Neural cell (in vitro differentiated cells): ENCODE data around the gene DCXR. TPM values are rescaled to one million over a fixed set of nuclear protein-coding genes. Genes with fewer than 3 reads are reported as not detected.

ENCODE experiments used
- H2AFZ ChIP-seq: fragments of 200-600, 300-800 bp; sonication (generic), shearing (Covaris generic); 2 replicates; pipeline ENCODE4 v1.6.0; 2014; ENCODE audit warnings: low read depth, mild to moderate bottlenecking, antibody characterized with exemption, low read length, moderate library complexity
- H3F3A ChIP-seq: fragments of 200-600 bp; shearing (Covaris generic); 2 replicates; pipeline ENCODE4 v1.6.1; 2016; ENCODE audit warnings: mild to moderate bottlenecking, moderate library complexity, mixed read lengths, antibody characterized with exemption, low read length; ENCODE audit not compliant: insufficient read depth, poor library complexity, severe bottlenecking
- H3K27ac ChIP-seq: fragments of 200-600, 300-800 bp; sonication (generic), shearing (Covaris generic); 2 replicates; pipeline ENCODE4 v1.5.1; 2014; ENCODE audit warnings: mild to moderate bottlenecking, low read length, moderate library complexity
- H3K27me3 ChIP-seq: fragments of 300-800, 200-600 bp; sonication (generic), shearing (Covaris generic); 2 replicates; pipeline ENCODE4 v1.6.0; 2014; ENCODE audit warnings: mild to moderate bottlenecking, low read depth, low read length, moderate library complexity; ENCODE audit not compliant: insufficient read depth
- H3K36me3 ChIP-seq: fragments of 300-800, 200-600 bp; sonication (generic), shearing (Covaris generic); 2 replicates; pipeline ENCODE4 v1.5.1; 2014; ENCODE audit warnings: mild to moderate bottlenecking, antibody characterized with exemption, low read length, moderate library complexity; ENCODE audit not compliant: insufficient read depth
- H3K4me2 ChIP-seq: fragments of 300-800, 200-600 bp; sonication (generic), shearing (Covaris generic); 2 replicates; pipeline ENCODE4 v1.6.0; 2014; ENCODE audit warnings: mild to moderate bottlenecking, low read length
- H3K4me3 ChIP-seq: fragments of 300-800, 200-600 bp; sonication (generic), shearing (Covaris generic); 2 replicates; pipeline ENCODE4 v1.5.1; 2014; ENCODE audit warnings: mild to moderate bottlenecking, low read length, moderate library complexity
- H3K79me2 ChIP-seq: fragments of 200-600 bp; shearing (Covaris generic); replicated peaks from 2 replicates; pipeline ENCODE4 v1.6.0; 2014; ENCODE audit warnings: mild to moderate bottlenecking, low read length, moderate library complexity; ENCODE audit not compliant: insufficient read depth
- H3K9ac ChIP-seq: fragments of 300-800, 200-600 bp; sonication (generic), shearing (Covaris generic); 2 replicates; pipeline ENCODE4 v1.6.1; 2016; ENCODE audit warnings: mild to moderate bottlenecking, low read length, mixed read lengths
- H3K9me2 ChIP-seq: fragments of 200-600 bp; shearing (Covaris generic); 2 replicates; pipeline ENCODE4 v1.6.1; 2016; ENCODE audit warnings: mild to moderate bottlenecking, low read length, mixed read lengths; ENCODE audit not compliant: insufficient read depth
- H3K9me3 ChIP-seq: fragments of 200-600, 300-800 bp; sonication (generic), shearing (Covaris generic); 2 replicates; pipeline ENCODE4 v1.6.1; 2016; ENCODE audit warnings: mild to moderate bottlenecking, mixed run types, low read length, moderate library complexity, mixed read lengths
- H4K20me1 ChIP-seq: fragments of 200-600 bp; shearing (Covaris generic); 2 replicates; pipeline ENCODE4 v1.6.1; 2016; ENCODE audit warnings: mild to moderate bottlenecking, mixed run types; ENCODE audit not compliant: insufficient read depth
- EP300 ChIP-seq: fragments of 450-650 bp; conservative IDR thresholded peaks from 2 replicates; pipeline ENCODE4 v1.6.1; 2014; ENCODE audit warnings: antibody characterized with exemption, mild to moderate bottlenecking, moderate library complexity; ENCODE audit not compliant: poor library complexity, severe bottlenecking
- EZH2 ChIP-seq: fragments of 200-600, 300-800 bp; shearing (Covaris generic), sonication (generic); IDR thresholded peaks from 2 replicates; pipeline ENCODE4 v1.6.1; 2014; ENCODE audit warnings: antibody characterized with exemption, low read length, borderline replicate concordance, mild to moderate bottlenecking; ENCODE audit not compliant: insufficient read depth, poor library complexity, severe bottlenecking
- MXI1 ChIP-seq: fragments of 450-650 bp; conservative IDR thresholded peaks from 2 replicates; pipeline ENCODE4 v1.6.1; 2014; ENCODE audit warnings: antibody characterized with exemption, mild to moderate bottlenecking; ENCODE audit not compliant: poor library complexity, severe bottlenecking
- POLR2AphosphoS5 ChIP-seq: IDR thresholded peaks from 2 replicates; pipeline ENCODE4 v1.6.1; 2012
- RAD21 ChIP-seq: fragments of 450-650 bp; conservative IDR thresholded peaks from 2 replicates; pipeline ENCODE4 v1.6.1; 2014; ENCODE audit warnings: antibody characterized with exemption, mild to moderate bottlenecking, moderate library complexity
- SMC3 ChIP-seq: fragments of 450-650 bp; conservative IDR thresholded peaks from 2 replicates; pipeline ENCODE4 v1.6.1; 2014; ENCODE audit warnings: antibody characterized with exemption, mild to moderate bottlenecking, moderate library complexity; ENCODE audit not compliant: poor library complexity
- TAF1 ChIP-seq: IDR thresholded peaks from 2 replicates; pipeline ENCODE4 v1.6.1; 2012; ENCODE audit warnings: low read depth
- polyA plus RNA-seq: library from polyadenylated mRNA; depleted of rRNA; stranded (reverse); fragments of >200 nt; gene quantifications from 2 replicates; pipeline ENCODE4 v1.2.3, GENCODE V29; 2014
- TF ChIP-seq, protein P1 (sequence below): fragments of 450-650 bp; IDR thresholded peaks from 2 replicates; pipeline ENCODE4 v1.5.1; 2014; ENCODE audit warnings: antibody characterized with exemption, mild to moderate bottlenecking, moderate library complexity; ENCODE audit not compliant: poor library complexity, severe bottlenecking
- TF ChIP-seq, protein P2 (sequence below): IDR thresholded peaks from 2 replicates; pipeline ENCODE4 v1.6.1; 2012; ENCODE audit warnings: borderline replicate concordance

DCXR gene
- polyA plus RNA-seq, 1 donor from 2014 or later: 129 TPM

DNA sequence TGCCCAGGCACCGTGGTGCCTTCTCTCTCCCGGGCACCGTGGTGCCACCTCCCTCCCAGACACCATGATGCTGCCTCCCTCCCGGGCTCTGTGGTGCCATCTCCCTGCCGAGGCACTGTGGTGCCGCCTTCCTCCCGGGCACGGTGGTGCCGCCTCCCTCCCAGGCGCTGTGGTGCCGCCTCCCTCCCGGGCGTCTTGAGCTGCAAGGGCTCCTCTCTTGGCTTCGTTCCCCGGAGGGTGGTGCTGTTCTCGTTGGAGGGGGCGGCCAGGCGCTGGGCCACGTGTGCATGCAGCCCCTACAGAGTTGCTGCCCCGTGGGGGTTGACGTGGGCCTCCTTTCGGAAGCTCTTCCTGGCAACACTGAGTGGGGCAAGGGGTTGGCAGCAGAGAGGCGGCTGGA is 23.1 kb downstream of the DCXR start:
- TF ChIP-seq SMC3: no peak
- TF ChIP-seq TAF1: no peak
- TF ChIP-seq, protein P1, sequence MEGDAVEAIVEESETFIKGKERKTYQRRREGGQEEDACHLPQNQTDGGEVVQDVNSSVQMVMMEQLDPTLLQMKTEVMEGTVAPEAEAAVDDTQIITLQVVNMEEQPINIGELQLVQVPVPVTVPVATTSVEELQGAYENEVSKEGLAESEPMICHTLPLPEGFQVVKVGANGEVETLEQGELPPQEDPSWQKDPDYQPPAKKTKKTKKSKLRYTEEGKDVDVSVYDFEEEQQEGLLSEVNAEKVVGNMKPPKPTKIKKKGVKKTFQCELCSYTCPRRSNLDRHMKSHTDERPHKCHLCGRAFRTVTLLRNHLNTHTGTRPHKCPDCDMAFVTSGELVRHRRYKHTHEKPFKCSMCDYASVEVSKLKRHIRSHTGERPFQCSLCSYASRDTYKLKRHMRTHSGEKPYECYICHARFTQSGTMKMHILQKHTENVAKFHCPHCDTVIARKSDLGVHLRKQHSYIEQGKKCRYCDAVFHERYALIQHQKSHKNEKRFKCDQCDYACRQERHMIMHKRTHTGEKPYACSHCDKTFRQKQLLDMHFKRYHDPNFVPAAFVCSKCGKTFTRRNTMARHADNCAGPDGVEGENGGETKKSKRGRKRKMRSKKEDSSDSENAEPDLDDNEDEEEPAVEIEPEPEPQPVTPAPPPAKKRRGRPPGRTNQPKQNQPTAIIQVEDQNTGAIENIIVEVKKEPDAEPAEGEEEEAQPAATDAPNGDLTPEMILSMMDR: no peak
- TF ChIP-seq POLR2AphosphoS5: no peak
- TF ChIP-seq MXI1: no peak
- TF ChIP-seq, protein P2, sequence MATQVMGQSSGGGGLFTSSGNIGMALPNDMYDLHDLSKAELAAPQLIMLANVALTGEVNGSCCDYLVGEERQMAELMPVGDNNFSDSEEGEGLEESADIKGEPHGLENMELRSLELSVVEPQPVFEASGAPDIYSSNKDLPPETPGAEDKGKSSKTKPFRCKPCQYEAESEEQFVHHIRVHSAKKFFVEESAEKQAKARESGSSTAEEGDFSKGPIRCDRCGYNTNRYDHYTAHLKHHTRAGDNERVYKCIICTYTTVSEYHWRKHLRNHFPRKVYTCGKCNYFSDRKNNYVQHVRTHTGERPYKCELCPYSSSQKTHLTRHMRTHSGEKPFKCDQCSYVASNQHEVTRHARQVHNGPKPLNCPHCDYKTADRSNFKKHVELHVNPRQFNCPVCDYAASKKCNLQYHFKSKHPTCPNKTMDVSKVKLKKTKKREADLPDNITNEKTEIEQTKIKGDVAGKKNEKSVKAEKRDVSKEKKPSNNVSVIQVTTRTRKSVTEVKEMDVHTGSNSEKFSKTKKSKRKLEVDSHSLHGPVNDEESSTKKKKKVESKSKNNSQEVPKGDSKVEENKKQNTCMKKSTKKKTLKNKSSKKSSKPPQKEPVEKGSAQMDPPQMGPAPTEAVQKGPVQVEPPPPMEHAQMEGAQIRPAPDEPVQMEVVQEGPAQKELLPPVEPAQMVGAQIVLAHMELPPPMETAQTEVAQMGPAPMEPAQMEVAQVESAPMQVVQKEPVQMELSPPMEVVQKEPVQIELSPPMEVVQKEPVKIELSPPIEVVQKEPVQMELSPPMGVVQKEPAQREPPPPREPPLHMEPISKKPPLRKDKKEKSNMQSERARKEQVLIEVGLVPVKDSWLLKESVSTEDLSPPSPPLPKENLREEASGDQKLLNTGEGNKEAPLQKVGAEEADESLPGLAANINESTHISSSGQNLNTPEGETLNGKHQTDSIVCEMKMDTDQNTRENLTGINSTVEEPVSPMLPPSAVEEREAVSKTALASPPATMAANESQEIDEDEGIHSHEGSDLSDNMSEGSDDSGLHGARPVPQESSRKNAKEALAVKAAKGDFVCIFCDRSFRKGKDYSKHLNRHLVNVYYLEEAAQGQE: no peak
- no peak for TF ChIP-seq EZH2
- TF ChIP-seq RAD21: no peak
- TF ChIP-seq EP300: no peak
- H3F3A ChIP-seq: no peaks in the 10 kb centered on the region
- H4K20me1 ChIP-seq: no peaks in the 10 kb centered on the region
- no peak overlapping the region for H3K4me2 ChIP-seq
- H3K9me3 ChIP-seq: no peaks in the 10 kb centered on the region
- H3K9me2 ChIP-seq: no peaks in the 10 kb centered on the region
- H3K36me3 ChIP-seq: no peaks in the 10 kb centered on the region
- no peaks in the 10 kb centered on the region for H3K79me2 ChIP-seq
- no peaks in the 10 kb centered on the region for H3K27me3 ChIP-seq
- no peak overlapping the region for H3K4me3 ChIP-seq
- no peak overlapping the region for H2AFZ ChIP-seq
- no peak overlapping the region for H3K27ac ChIP-seq
- H3K9ac ChIP-seq: no peak overlapping the region

DNA sequence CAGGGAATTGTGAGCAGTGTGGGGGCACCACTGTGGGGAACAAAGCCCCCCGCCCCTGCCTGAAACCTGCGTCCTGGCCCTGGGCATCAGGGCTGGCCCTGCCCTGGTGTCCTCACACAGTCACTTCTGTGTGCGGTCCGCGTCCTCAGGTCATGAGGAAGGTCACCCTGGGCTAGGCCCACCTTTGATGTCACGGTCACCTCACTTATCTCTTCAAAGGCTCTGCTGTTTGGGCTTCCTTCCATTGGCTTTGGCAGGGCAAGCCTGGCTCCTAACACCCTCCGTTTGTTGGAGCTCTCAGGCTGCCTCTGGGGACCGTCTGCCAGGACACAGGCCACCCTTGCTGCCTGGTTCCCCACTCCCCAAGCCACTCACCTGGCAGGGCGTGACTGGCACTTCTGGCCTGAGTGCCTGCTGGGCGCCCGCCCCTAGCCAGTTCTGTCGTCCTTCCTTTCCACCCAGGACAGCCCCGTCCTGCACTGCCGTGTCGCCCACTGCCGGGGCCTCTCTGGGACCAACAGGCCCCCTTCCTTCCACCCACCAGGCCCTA is 23.6 kb downstream of the DCXR start:
- H2AFZ ChIP-seq: no peak overlapping the region
- H3K36me3 ChIP-seq: no peaks in the 10 kb centered on the region

More for the DNA sequence above, 23.6 kb downstream of the DCXR start:
- H3K4me2 ChIP-seq: no peak overlapping the region
- no peaks in the 10 kb centered on the region for H4K20me1 ChIP-seq
- H3K9me3 ChIP-seq: no peaks in the 10 kb centered on the region
- no peaks in the 10 kb centered on the region for H3K27me3 ChIP-seq
- no peak overlapping the region for H3K27ac ChIP-seq
- H3K79me2 ChIP-seq: no peaks in the 10 kb centered on the region
- no peaks in the 10 kb centered on the region for H3K9me2 ChIP-seq
- no peak overlapping the region for H3K4me3 ChIP-seq
- no peaks in the 10 kb centered on the region for H3F3A ChIP-seq
- TF ChIP-seq EZH2: no peak
- H3K9ac ChIP-seq: no peak overlapping the region
